HG03520 (cell line): ENCODE results near the gene LRRN4CL.

Experiments
- ATAC-seq: cut with Tn5 transposase; IDR thresholded peaks from one replicate; pipeline ENCODE4 v1.9.1; 2021; ENCODE audit warnings: mild to moderate bottlenecking, moderate library complexity; ENCODE audit not compliant: unreplicated experiment

The LRRN4CL gene

GRCh38 chr11:62648185-62648966 lies 41.0 kb downstream of the LRRN4CL start:
- no peak for ATAC-seq

GRCh38 chr11:62647609-62648005 lies 41.7 kb downstream of the LRRN4CL start:
- ATAC-seq = no peak

- no peak for ATAC-seq
These were observed 42.3 kb downstream of the LRRN4CL start for GRCh38 chr11:62646825-62647608.

GRCh38 chr11:62645946-62646824 lies 43.1 kb downstream of the LRRN4CL start, which contains the start of gene GANAB:
Gene GANAB (minus strand): TSS chr11:62646613. CDS start chr11:62646599, 14 bp downstream.
- ATAC-seq = peak; percentile 89

GRCh38 chr11:62645671-62645945 lies 43.7 kb downstream of the LRRN4CL start:
- ATAC-seq = no peak

- ATAC-seq = no peak
These were observed 45.1 kb downstream of the LRRN4CL start for GRCh38 chr11:62644220-62644619.
